Measurements from ENCODE around the gene LTBP1.

LTBP1 gene

GRCh38 chr2:33370636-33371265 is 424.0 kb downstream of the LTBP1 start:
- H3K14ac ChIP-seq (ENCODE audit: low read length): no peak overlapping the region
- H4K91ac ChIP-seq (ENCODE audit: low read depth, low read length): no peak overlapping the region
- no peak overlapping the region for H3K4me2 ChIP-seq (ENCODE audit: low read length)
- no peak overlapping the region for H3K4ac ChIP-seq (ENCODE audit: low read depth, low read length)
- no peak overlapping the region for H2BK5ac ChIP-seq (ENCODE audit: low read depth, low read length, poor library complexity)
- H2AK5ac ChIP-seq (ENCODE audit: low read length): no peak overlapping the region
- no peak overlapping the region for H3K4me3 ChIP-seq (ENCODE audit: low read depth, low read length)
- no peak overlapping the region for H3K18ac ChIP-seq (ENCODE audit: low read length)
- H3K9me3 ChIP-seq (ENCODE audit: insufficient read depth, low read depth, low read length): no peaks in the 10 kb centered on the region
- H3K79me1 ChIP-seq (ENCODE audit: low read length): no peaks in the 10 kb centered on the region
- no peak overlapping the region for H2AFZ ChIP-seq (ENCODE audit: insufficient read depth, low read length, poor library complexity)
- H3K23ac ChIP-seq (ENCODE audit: low read length): no peak overlapping the region
- H4K12ac ChIP-seq (ENCODE audit: low read depth, low read length): no peak overlapping the region
- WGBS (ENCODE audit: extremely low coverage, insufficient coverage, insufficient read length): no CpG with 5 or more reads among the region's 8 CpGs
- H3K27me3 ChIP-seq (ENCODE audit: insufficient read depth, low read length): no peaks in the 10 kb centered on the region
- no peak overlapping the region for H2BK12ac ChIP-seq (ENCODE audit: low read length)
- DNase-seq: peak in 1 of 2 donors; percentile 17
- H3K27ac ChIP-seq (ENCODE audit: low read depth, low read length): no peak overlapping the region
- no peaks in the 10 kb centered on the region for H3K4me1 ChIP-seq (ENCODE audit: control insufficient read depth in 1 of 2, insufficient read depth in 2 of 2, low read length in 2 of 2)
- H3K79me2 ChIP-seq (ENCODE audit: control insufficient read depth, insufficient read depth, low read length, poor library complexity): no peaks in the 10 kb centered on the region
- H3K36me3 ChIP-seq (ENCODE audit: control insufficient read depth in 1 of 2, insufficient read depth in 2 of 2, low read length in 2 of 2): no peaks in the 10 kb centered on the region
- H4K8ac ChIP-seq (ENCODE audit: low read depth, low read length): no peak overlapping the region
- no peak overlapping the region for H3K9ac ChIP-seq (ENCODE audit: low read length)
- H2BK120ac ChIP-seq (ENCODE audit: insufficient read depth, low read length, poor library complexity): no peak overlapping the region

- Histone ChIP-seq H3K79me2 (ENCODE audit: control insufficient read depth, insufficient read depth, low read length, poor library complexity) (no peaks in the 10 kb centered on the region), H3K4ac (ENCODE audit: low read depth, low read length) (no peak overlapping the region), H3K4me3 (ENCODE audit: low read depth, low read length) (no peak overlapping the region), H3K9me3 (ENCODE audit: insufficient read depth, low read depth, low read length) (no peaks in the 10 kb centered on the region), H3K4me2 (ENCODE audit: low read length) (no peak overlapping the region), H3K36me3 (ENCODE audit: control insufficient read depth in 1 of 2, insufficient read depth in 2 of 2, low read length in 2 of 2) (no peaks in the 10 kb centered on the region), H2BK12ac (ENCODE audit: low read length) (no peak overlapping the region), H3K27me3 (ENCODE audit: insufficient read depth, low read length) (no peaks in the 10 kb centered on the region), H3K18ac (ENCODE audit: low read length) (no peak overlapping the region), H3K23ac (ENCODE audit: low read length) (no peak overlapping the region), H4K8ac (ENCODE audit: low read depth, low read length) (no peak overlapping the region), H3K79me1 (ENCODE audit: low read length) (no peaks in the 10 kb centered on the region), H2BK120ac (ENCODE audit: insufficient read depth, low read length, poor library complexity) (no peak overlapping the region), H4K91ac (ENCODE audit: low read depth, low read length) (no peak overlapping the region), H2AK5ac (ENCODE audit: low read length) (no peak overlapping the region), H3K27ac (ENCODE audit: low read depth, low read length) (no peak overlapping the region), H4K12ac (ENCODE audit: low read depth, low read length) (no peak overlapping the region), H3K9ac (ENCODE audit: low read length) (no peak overlapping the region), H2AFZ (ENCODE audit: insufficient read depth, low read length, poor library complexity) (no peak overlapping the region), H2BK5ac (ENCODE audit: low read depth, low read length, poor library complexity) (no peak overlapping the region), H3K4me1 (ENCODE audit: control insufficient read depth in 1 of 2, insufficient read depth in 2 of 2, low read length in 2 of 2) (no peaks in the 10 kb centered on the region), H3K14ac (ENCODE audit: low read length) (no peak overlapping the region)
- DNase-seq: peak in 1 of 2 donors; percentile 34
- WGBS (ENCODE audit: extremely low coverage, insufficient coverage, insufficient read length): no CpG with 5 or more reads among the region's 8 CpGs
Measured at GRCh38 chr2:33371304-33372090, 424.7 kb downstream of the LTBP1 start.

DNA sequence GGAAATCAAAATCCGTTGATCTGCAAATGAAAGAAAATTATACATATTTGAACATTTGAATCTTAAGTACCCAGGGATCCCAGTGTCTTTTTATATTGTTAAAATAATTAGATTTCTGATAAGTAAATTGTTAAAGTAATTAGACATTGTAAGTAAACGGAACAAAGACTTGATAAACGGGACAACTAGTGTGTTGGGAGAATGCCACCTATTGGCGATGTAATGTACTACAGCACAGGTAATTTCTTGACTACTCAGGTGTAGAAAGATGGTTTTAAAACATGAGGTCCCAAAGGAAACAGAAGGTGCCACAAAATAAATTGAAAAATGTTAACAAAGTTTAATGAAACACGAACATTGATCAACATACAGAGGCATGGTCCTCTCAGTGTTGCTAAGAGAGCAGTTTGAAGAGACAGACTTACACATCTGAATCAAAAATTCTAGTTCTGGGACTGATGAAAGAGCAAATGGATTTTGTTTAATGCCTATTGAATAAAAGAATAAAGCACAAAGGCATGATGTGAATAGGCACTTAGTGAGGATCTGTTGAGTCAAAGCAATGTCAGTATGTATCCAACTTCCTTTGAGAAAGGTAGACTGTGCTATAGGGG is 426.3 kb downstream of the LTBP1 start:
- DNase-seq: peak; percentile 25 to 83
- Histone ChIP-seq H3K79me2 (ENCODE audit: control insufficient read depth, insufficient read depth, low read length, poor library complexity) (no peaks in the 10 kb centered on the region), H4K91ac (ENCODE audit: low read depth, low read length) (no peak overlapping the region), H3K27me3 (ENCODE audit: insufficient read depth, low read length) (no peaks in the 10 kb centered on the region), H3K79me1 (ENCODE audit: low read length) (no peaks in the 10 kb centered on the region), H2BK120ac (ENCODE audit: insufficient read depth, low read length, poor library complexity) (no peak overlapping the region), H2AK5ac (ENCODE audit: low read length) (no peak overlapping the region), H3K36me3 (ENCODE audit: control insufficient read depth in 1 of 2, insufficient read depth in 2 of 2, low read length in 2 of 2) (no peaks in the 10 kb centered on the region), H3K9me3 (ENCODE audit: insufficient read depth, low read depth, low read length) (no peaks in the 10 kb centered on the region), H3K18ac (ENCODE audit: low read length) (no peak overlapping the region), H3K4me3 (ENCODE audit: low read depth, low read length) (no peak overlapping the region), H2BK5ac (ENCODE audit: low read depth, low read length, poor library complexity) (no peak overlapping the region), H3K14ac (ENCODE audit: low read length) (no peak overlapping the region), H3K23ac (ENCODE audit: low read length) (no peak overlapping the region), H4K8ac (ENCODE audit: low read depth, low read length) (no peak overlapping the region), H4K12ac (ENCODE audit: low read depth, low read length) (no peak overlapping the region), H2BK12ac (ENCODE audit: low read length) (no peak overlapping the region), H3K9ac (ENCODE audit: low read length) (no peak overlapping the region), H3K27ac (ENCODE audit: low read depth, low read length) (no peak overlapping the region), H3K4me2 (ENCODE audit: low read length) (no peak overlapping the region), H2AFZ (ENCODE audit: insufficient read depth, low read length, poor library complexity) (no peak overlapping the region), H3K4me1 (ENCODE audit: control insufficient read depth in 1 of 2, insufficient read depth in 2 of 2, low read length in 2 of 2) (peaks cover 0 to 2% of the 10 kb centered on the region in 2 experiments), H3K4ac (ENCODE audit: low read depth, low read length) (no peak overlapping the region)
- WGBS (ENCODE audit: extremely low coverage, insufficient coverage, insufficient read length): no CpG with 5 or more reads among the region's 5 CpGs

DNA sequence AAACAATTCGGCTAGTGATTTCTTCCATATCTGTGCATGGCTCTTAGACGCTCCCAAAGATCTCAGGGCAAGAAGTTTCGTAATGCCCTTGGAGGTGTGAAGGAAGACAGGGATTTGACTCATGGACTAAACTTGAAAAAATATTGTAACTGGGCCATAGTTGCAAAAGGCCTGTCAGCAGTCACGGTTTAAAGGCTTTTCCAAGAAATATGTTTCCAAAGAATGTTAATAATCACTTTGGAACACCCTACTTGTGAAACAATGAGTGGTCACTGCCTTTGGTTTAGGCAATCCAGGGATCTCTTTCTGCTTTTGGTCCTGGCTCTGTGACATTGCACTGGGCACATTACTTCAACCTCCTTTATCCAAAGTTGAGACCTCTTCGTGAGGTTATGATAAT is 427.2 kb downstream of the LTBP1 start:
- Histone ChIP-seq H2BK5ac (ENCODE audit: low read depth, low read length, poor library complexity) (no peak overlapping the region), H3K4me1 (ENCODE audit: control insufficient read depth in 1 of 2, insufficient read depth in 2 of 2, low read length in 2 of 2) (peaks cover 0 to 2% of the 10 kb centered on the region in 2 experiments), H3K4me2 (ENCODE audit: low read length) (no peak overlapping the region), H3K27ac (ENCODE audit: low read depth, low read length) (no peak overlapping the region), H3K4ac (ENCODE audit: low read depth, low read length) (no peak overlapping the region), H4K8ac (ENCODE audit: low read depth, low read length) (no peak overlapping the region), H2BK12ac (ENCODE audit: low read length) (no peak overlapping the region), H3K4me3 (ENCODE audit: low read depth, low read length) (no peak overlapping the region), H3K23ac (ENCODE audit: low read length) (no peak overlapping the region), H3K79me1 (ENCODE audit: low read length) (no peaks in the 10 kb centered on the region), H4K91ac (ENCODE audit: low read depth, low read length) (no peak overlapping the region), H2BK120ac (ENCODE audit: insufficient read depth, low read length, poor library complexity) (no peak overlapping the region), H4K12ac (ENCODE audit: low read depth, low read length) (no peak overlapping the region), H3K79me2 (ENCODE audit: control insufficient read depth, insufficient read depth, low read length, poor library complexity) (no peaks in the 10 kb centered on the region), H3K36me3 (ENCODE audit: control insufficient read depth in 1 of 2, insufficient read depth in 2 of 2, low read length in 2 of 2) (no peaks in the 10 kb centered on the region), H3K27me3 (ENCODE audit: insufficient read depth, low read length) (no peaks in the 10 kb centered on the region), H3K9me3 (ENCODE audit: insufficient read depth, low read depth, low read length) (no peaks in the 10 kb centered on the region), H2AK5ac (ENCODE audit: low read length) (no peak overlapping the region), H3K9ac (ENCODE audit: low read length) (no peak overlapping the region), H2AFZ (ENCODE audit: insufficient read depth, low read length, poor library complexity) (no peak overlapping the region), H3K14ac (ENCODE audit: low read length) (no peak overlapping the region), H3K18ac (ENCODE audit: low read length) (no peak overlapping the region)
- peak; percentile 75 to 95 for DNase-seq
- WGBS (ENCODE audit: extremely low coverage, insufficient coverage, insufficient read length): no CpG with 5 or more reads among the region's 5 CpGs
